NCI-H2196 (cell line): ENCODE results near the gene TRIM24.

ENCODE experiments used
- DNase-seq: peaks from one replicate; lab custom pipeline; 2025; ENCODE audit not compliant: unreplicated experiment; lab: John Stamatoyannopoulos, UW

The TRIM24 gene

GRCh38 chr7:138618506-138618905 is 158.4 kb downstream of the TRIM24 start:
- no peak for DNase-seq

- no peak for DNase-seq
Observed at GRCh38 chr7:138618933-138619332, 158.9 kb downstream of the TRIM24 start.

- DNase-seq, result no peak
Observed at GRCh38 chr7:138622841-138623240, 162.8 kb downstream of the TRIM24 start.

GRCh38 chr7:138625084-138625848 is 165.2 kb downstream of the TRIM24 start:
- DNase-seq, result no peak

GRCh38 chr7:138625849-138626230 is 165.8 kb downstream of the TRIM24 start:
- DNase-seq, result peak; percentile 61

- no peak for DNase-seq
Observed at GRCh38 chr7:138626846-138627245, 166.8 kb downstream of the TRIM24 start.

GRCh38 chr7:138627361-138627760 is 167.3 kb downstream of the TRIM24 start:
- DNase-seq, result no peak

GRCh38 chr7:138630059-138630610 is 170.1 kb downstream of the TRIM24 start:
- no peak for DNase-seq

GRCh38 chr7:138632384-138632783 is 172.3 kb downstream of the TRIM24 start:
- no peak for DNase-seq

GRCh38 chr7:138632826-138633602 is 173.0 kb downstream of the TRIM24 start:
- no peak for DNase-seq
